ENCODE measurements around the gene SLC16A8. TPM values are rescaled to one million over a fixed set of nuclear protein-coding genes. Genes with fewer than 3 reads are reported as not detected.

SLC16A8 gene
- total and polyA plus RNA-seq, 2 of the 13 experiments (the other 11 are each of a cell fraction or from before 2014, with no cell fraction given): not detected

DNA sequence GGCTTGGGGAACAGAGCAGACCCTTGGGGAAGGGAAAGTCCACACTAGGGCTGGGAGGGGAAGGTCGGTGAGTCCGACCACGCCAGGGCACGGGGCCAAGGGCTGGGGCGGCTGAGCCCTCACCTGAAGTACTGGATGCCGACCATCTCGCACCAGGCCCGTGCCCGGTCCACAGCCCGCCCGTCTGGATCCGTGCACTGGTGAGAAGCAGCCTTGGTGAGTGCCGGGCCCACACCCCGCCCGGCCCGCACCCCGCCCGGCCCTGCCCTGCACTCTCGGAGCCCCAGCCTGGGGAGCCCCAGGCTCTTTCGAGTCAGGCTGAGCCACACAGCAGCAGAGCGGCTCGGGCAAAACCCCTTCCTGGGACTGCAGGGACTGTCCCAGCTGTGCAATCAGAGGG lies 28.4 kb upstream of the SLC16A8 start:
- 0 out of 2 replicates have a peak, but pooled peaks have one; percentile 5 for TF ChIP-seq SALL1 (CRISPR knock-in tag; IDR thresholded peaks at IDR 0.05)
- no peak for TF ChIP-seq STAT6 (CRISPR knock-in tag; IDR thresholded peaks at IDR 0.05; ENCODE audit: borderline replicate concordance)
- TF ChIP-seq TFAP4 (IDR thresholded peaks at IDR 0.05; ENCODE audit: borderline replicate concordance, low read depth): 0 out of 2 replicates have a peak, but pooled peaks have one; percentile 2
- TF ChIP-seq AGO2 (optimal IDR thresholded peaks at IDR 0.05; ENCODE audit: low read depth, low read length): peak; percentile 10
- TF ChIP-seq ZNF263 (CRISPR knock-in tag; IDR thresholded peaks at IDR 0.05): no peak
- ATAC-seq (no peak), DNase-seq (ENCODE audit: low spot score) (no peak), FAIRE-seq (no peak)
- WGBS (ENCODE audit: low lambda C conversion rate): 80% methylated on average over 2 of the region's 22 CpGs
- Histone ChIP-seq H2AFZ (ENCODE audit: low read length) (no peak overlapping the region), H3K4me3 (replicated peaks in 1 of 3; ENCODE audit: insufficient read depth in 1 of 3, low read depth in 2 of 3, low read length in 3 of 3) (peak overlapping the region in 2 of 3 experiments; percentile 30 to 76; a peak in 4 of 6 replicates), H3K9ac (ENCODE audit: insufficient read depth, low read depth, low read length) (peak overlapping the region; percentile 40; the same call in 1 of the 2 replicates), H3K4me1 (ENCODE audit: insufficient read depth, low read length) (peaks cover 65% of the 10 kb centered on the region), H3K9me3 (ENCODE audit: low read length) (no peaks in the 10 kb centered on the region), H3K27ac (ENCODE audit: extremely low read length, insufficient read depth, low read length) (no peak overlapping the region), H4K20me1 (ENCODE audit: insufficient read depth, low read length) (no peaks in the 10 kb centered on the region; the same call in 1 of the 2 replicates), H3K36me3 (replicated peaks in 1 of 2; ENCODE audit: control insufficient read depth in 1 of 2, insufficient read depth in 2 of 2, low read length in 2 of 2) (no peaks in the 10 kb centered on the region), H3K27me3 (ENCODE audit: control insufficient read depth in 1 of 2, insufficient read depth in 2 of 2, low read length in 2 of 2) (no peaks in the 10 kb centered on the region), H3K4me2 (ENCODE audit: low read depth, low read length) (peak overlapping the region; percentile 95), H3K79me2 (ENCODE audit: insufficient read depth, low read length) (peaks cover 3% of the 10 kb centered on the region)
- intact Hi-C loops (cut with micrococcal nuclease; ENCODE audit: unreplicated experiment) (loop anchor here (5.0 kb wide), 2 partner anchors 90 to 150 kb away; partner anchors contain the start of gene MAFF), in situ Hi-C loops (cut with HindIII; ENCODE audit: extremely low pct_ligation_motif_present, low pct_unique_long_range_greater_than_20kb) (loop anchor here (10.0 kb wide), 1 partner anchor 92 kb away; the partner anchor contains the start of gene MAFF)
- no TSS peak for BruUV-seq (replicated peaks)
- ChIA-PET CTCF (ENCODE audit: low intra/inter-chr PET ratio, low total read pairs) (no interaction called here), POLR2A (interaction anchor here (1.5 to 6.1 kb wide), 5 partner anchors 9 to 206 kb away, joined by 4 to 60 read pairs (median 7); partner anchors contain the start of gene PLA2G6)
